Mesenchymal stem cell (in vitro differentiated cells and primary cell): ENCODE data around the gene LPP.

Experiments
- DNase-seq: peaks from one replicate; pipeline ENCODE4 v3.0.0-alpha.2; 2013
- H2AFZ ChIP-seq: one replicate; pipeline ENCODE4 v1.6.1; 2013; ENCODE audit warnings: low read depth, mild to moderate bottlenecking, control low read depth, inconsistent platforms, low read length, moderate library complexity
- H2AK5ac ChIP-seq: 2 replicates; pipeline ENCODE4 v1.6.1; 2013; ENCODE audit warnings: low read length, moderate library complexity, mild to moderate bottlenecking, inconsistent platforms; ENCODE audit not compliant: severe bottlenecking
- H2BK120ac ChIP-seq: one replicate; pipeline ENCODE4 v1.6.1; 2013; ENCODE audit warnings: low read depth, mild to moderate bottlenecking, inconsistent platforms, low read length, moderate library complexity
- H2BK12ac ChIP-seq, 2 experiments: one replicate each; pipeline ENCODE4 v1.6.1; 2013; ENCODE audit warnings: inconsistent platforms in 2 of 2, low read length in 2 of 2, mild to moderate bottlenecking in 2 of 2, moderate library complexity in 2 of 2, control low read depth in 1 of 2
- H2BK15ac ChIP-seq: one replicate; pipeline ENCODE4 v1.6.1; 2013; ENCODE audit warnings: mild to moderate bottlenecking, low read depth, inconsistent platforms; ENCODE audit not compliant: poor library complexity, severe bottlenecking
- H2BK5ac ChIP-seq: 2 replicates; pipeline ENCODE4 v1.6.1; 2013; ENCODE audit warnings: low read depth, mild to moderate bottlenecking, low read length, control low read depth, inconsistent platforms; ENCODE audit not compliant: poor library complexity, severe bottlenecking
- H3K14ac ChIP-seq, 2 experiments: one replicate each; pipeline ENCODE4 v1.6.1; 2013; ENCODE audit warnings: inconsistent platforms in 2 of 2, low read length in 2 of 2, control low read depth in 1 of 2, mild to moderate bottlenecking in 1 of 2, moderate library complexity in 1 of 2
- H3K18ac ChIP-seq, 2 experiments: one replicate each; pipeline ENCODE4 v1.6.1; 2013; ENCODE audit warnings: inconsistent platforms in 2 of 2, low read length in 2 of 2, control low read depth in 1 of 2, low read depth in 1 of 2, mild to moderate bottlenecking in 1 of 2
- H3K23ac ChIP-seq, 2 experiments: one replicate each; pipeline ENCODE4 v1.6.1; 2013; ENCODE audit warnings: inconsistent platforms in 2 of 2, low read length in 2 of 2, mild to moderate bottlenecking in 2 of 2, moderate library complexity in 2 of 2, control low read depth in 1 of 2
- H3K27ac ChIP-seq: 2 replicates; pipeline ENCODE4 v1.5.1; 2013; ENCODE audit warnings: mild to moderate bottlenecking, moderate library complexity, low read length, control low read depth, inconsistent platforms; ENCODE audit not compliant: poor library complexity, severe bottlenecking
- H3K27me3 ChIP-seq, 2 experiments: 2 replicates each; pipeline versions ENCODE4 v1.6.1 to v1.7.0; 2013; ENCODE audit warnings: low read length in 2 of 2, mild to moderate bottlenecking in 2 of 2, moderate library complexity in 2 of 2, control low read depth in 1 of 2, inconsistent platforms in 1 of 2; ENCODE audit not compliant: control insufficient read depth in 1 of 2, insufficient read depth in 1 of 2
- H3K36me3 ChIP-seq, 2 experiments: 2 replicates each; pipeline versions ENCODE4 v1.6.1 to v1.7.0; 2013; ENCODE audit warnings: low read length in 2 of 2, control low read depth in 1 of 2, inconsistent platforms in 1 of 2, low read depth in 1 of 2, mild to moderate bottlenecking in 1 of 2; ENCODE audit not compliant: insufficient read depth in 2 of 2, control insufficient read depth in 1 of 2
- H3K4ac ChIP-seq, 2 experiments: one replicate each; pipeline ENCODE4 v1.6.1; 2013; ENCODE audit warnings: inconsistent platforms in 2 of 2, low read length in 2 of 2, mild to moderate bottlenecking in 2 of 2, moderate library complexity in 2 of 2, control low read depth in 1 of 2, low read depth in 1 of 2
- H3K4me1 ChIP-seq: 2 replicates; pipeline ENCODE4 v1.6.1; 2013; ENCODE audit warnings: low read depth, low read length, control low read depth; ENCODE audit not compliant: control insufficient read depth, insufficient read depth
- H3K4me2 ChIP-seq: 2 replicates; pipeline ENCODE4 v1.6.1; 2013; ENCODE audit warnings: low read length, mild to moderate bottlenecking, inconsistent platforms; ENCODE audit not compliant: poor library complexity, severe bottlenecking
- H3K4me3 ChIP-seq, 2 experiments: 2 replicates each; pipeline versions ENCODE4 v1.5.1 to v1.7.0; 2013; ENCODE audit warnings: low read length in 2 of 2, mild to moderate bottlenecking in 2 of 2, control low read depth in 1 of 2, low read depth in 1 of 2; ENCODE audit not compliant: insufficient read depth in 1 of 2
- H3K79me1 ChIP-seq: replicated peaks from 2 replicates; pipeline ENCODE4 v1.6.1; 2013; ENCODE audit warnings: mild to moderate bottlenecking, control low read depth, low read length, inconsistent platforms; ENCODE audit not compliant: poor library complexity, severe bottlenecking
- H3K9ac ChIP-seq: 2 replicates; pipeline ENCODE4 v1.7.0; 2013; ENCODE audit warnings: mild to moderate bottlenecking, low read length, moderate library complexity
- H3K9me3 ChIP-seq: 2 replicates; pipeline ENCODE4 v1.7.0; 2013; ENCODE audit warnings: mild to moderate bottlenecking, low read length; ENCODE audit not compliant: control insufficient read depth
- H4K8ac ChIP-seq: one replicate; pipeline ENCODE4 v1.6.1; 2013; ENCODE audit warnings: inconsistent platforms, mild to moderate bottlenecking, low read length, moderate library complexity
- H4K91ac ChIP-seq: one replicate; pipeline ENCODE4 v1.6.1; 2013; ENCODE audit warnings: mild to moderate bottlenecking, low read length, inconsistent platforms
- WGBS: methylation state at CpG from one replicate; pipeline ENCODE4 v1.1.7; 2013; ENCODE audit warnings: mixed read lengths; 5-methylcytosine and 5-hydroxymethylcytosine counted together

LPP gene

GRCh38 chr3:188296761-188297612, 143.0 kb downstream of the LPP start:
- H3K4me1 ChIP-seq: peaks cover 7% of the 10 kb centered on the region
- no peaks in the 10 kb centered on the region for H3K36me3 ChIP-seq
- no peak overlapping the region for H3K27ac ChIP-seq
- H2BK15ac ChIP-seq: no peak overlapping the region
- H2AFZ ChIP-seq: no peak overlapping the region
- H3K79me1 ChIP-seq: peaks cover 17% of the 10 kb centered on the region
- no peak overlapping the region for H4K91ac ChIP-seq
- peak overlapping the region; percentile 5 for H3K9ac ChIP-seq
- peak overlapping the region; percentile 7 for H2AK5ac ChIP-seq
- H2BK5ac ChIP-seq: no peak overlapping the region
- peak overlapping the region in 1 of 2 experiments; percentile 47 for H3K4ac ChIP-seq
- DNase-seq: peak; percentile 84
- H3K4me2 ChIP-seq: no peak overlapping the region
- H3K4me3 ChIP-seq: no peak overlapping the region
- H2BK12ac ChIP-seq: peak overlapping the region in 1 of 2 experiments; percentile 17
- H3K14ac ChIP-seq: peak overlapping the region in 1 of 2 experiments; percentile 9
- no peaks in the 10 kb centered on the region for H3K27me3 ChIP-seq
- no peak overlapping the region for H4K8ac ChIP-seq
- no peak overlapping the region for H2BK120ac ChIP-seq
- H3K9me3 ChIP-seq: no peaks in the 10 kb centered on the region
- H3K18ac ChIP-seq: peak overlapping the region; percentile 7 to 64
- WGBS: 87% methylated on average over 4 of the region's 5 CpGs
- H3K23ac ChIP-seq: no peak overlapping the region

DNA sequence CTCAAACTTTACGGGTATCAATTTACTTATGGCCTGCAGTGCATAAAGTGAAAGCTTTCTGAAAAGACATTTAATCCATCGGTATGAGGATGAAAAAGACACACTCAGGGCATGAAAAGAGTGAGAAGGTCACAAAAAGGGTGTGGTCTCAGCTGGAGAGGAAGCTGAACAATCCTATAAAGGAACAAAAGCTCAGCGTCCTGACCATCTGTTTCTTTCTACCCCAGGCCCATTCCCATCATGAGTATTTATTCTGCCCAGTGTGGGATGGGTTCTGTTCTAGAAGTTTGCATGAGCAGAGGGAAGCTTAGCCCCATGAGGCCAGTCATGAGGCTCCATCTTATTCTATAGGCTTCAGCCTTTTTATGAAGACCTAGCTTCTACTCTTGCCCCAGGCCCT, 144.6 kb downstream of the LPP start:
- H3K27ac ChIP-seq: no peak overlapping the region
- DNase-seq: no peak
- H3K23ac ChIP-seq: no peak overlapping the region
- no peak overlapping the region for H2BK120ac ChIP-seq
- peaks cover 7% of the 10 kb centered on the region for H3K4me1 ChIP-seq
- no peak overlapping the region for H2AFZ ChIP-seq
- H4K91ac ChIP-seq: no peak overlapping the region
- H3K79me1 ChIP-seq: peaks cover 24% of the 10 kb centered on the region
- no peak overlapping the region for H3K4me2 ChIP-seq
- H3K27me3 ChIP-seq: no peaks in the 10 kb centered on the region
- no peak overlapping the region for H3K4me3 ChIP-seq
- H2BK12ac ChIP-seq: no peak overlapping the region
- H3K9ac ChIP-seq: no peak overlapping the region
- H3K14ac ChIP-seq: no peak overlapping the region
- H2AK5ac ChIP-seq: peak overlapping the region; percentile 45
- H2BK15ac ChIP-seq: no peak overlapping the region
- peak overlapping the region in 1 of 2 experiments; percentile 28 for H3K18ac ChIP-seq
- peak overlapping the region in 1 of 2 experiments; percentile 56 for H3K4ac ChIP-seq
- WGBS: 80% methylated on average over 2 of the region's 3 CpGs
- H2BK5ac ChIP-seq: no peak overlapping the region
- H4K8ac ChIP-seq: no peak overlapping the region
- H3K36me3 ChIP-seq: no peaks in the 10 kb centered on the region
- no peaks in the 10 kb centered on the region for H3K9me3 ChIP-seq

GRCh38 chr3:188299068-188299467, 145.1 kb downstream of the LPP start:
- peak overlapping the region; percentile 41 for H2AK5ac ChIP-seq
- no peak overlapping the region for H3K14ac ChIP-seq
- H3K9me3 ChIP-seq: no peaks in the 10 kb centered on the region
- no peak overlapping the region for H2BK5ac ChIP-seq
- H3K4ac ChIP-seq: no peak overlapping the region
- H3K27ac ChIP-seq: no peak overlapping the region
- no peak overlapping the region for H3K23ac ChIP-seq
- H3K4me3 ChIP-seq: no peak overlapping the region
- no peak overlapping the region for H3K9ac ChIP-seq
- no peak overlapping the region for H2BK15ac ChIP-seq
- no peaks in the 10 kb centered on the region for H3K27me3 ChIP-seq
- no peak overlapping the region for H2BK120ac ChIP-seq
- H3K79me1 ChIP-seq: peaks cover 24% of the 10 kb centered on the region
- DNase-seq: peak; percentile 83
- H3K4me2 ChIP-seq: no peak overlapping the region
- WGBS: 56% methylated on average over 11 of the region's 11 CpGs
- peaks cover 7% of the 10 kb centered on the region for H3K4me1 ChIP-seq
- no peak overlapping the region for H2AFZ ChIP-seq
- no peaks in the 10 kb centered on the region for H3K36me3 ChIP-seq
- peak overlapping the region in 1 of 2 experiments; percentile 48 for H2BK12ac ChIP-seq
- H3K18ac ChIP-seq: peak overlapping the region in 1 of 2 experiments; percentile 9
- H4K8ac ChIP-seq: no peak overlapping the region
- no peak overlapping the region for H4K91ac ChIP-seq

DNA sequence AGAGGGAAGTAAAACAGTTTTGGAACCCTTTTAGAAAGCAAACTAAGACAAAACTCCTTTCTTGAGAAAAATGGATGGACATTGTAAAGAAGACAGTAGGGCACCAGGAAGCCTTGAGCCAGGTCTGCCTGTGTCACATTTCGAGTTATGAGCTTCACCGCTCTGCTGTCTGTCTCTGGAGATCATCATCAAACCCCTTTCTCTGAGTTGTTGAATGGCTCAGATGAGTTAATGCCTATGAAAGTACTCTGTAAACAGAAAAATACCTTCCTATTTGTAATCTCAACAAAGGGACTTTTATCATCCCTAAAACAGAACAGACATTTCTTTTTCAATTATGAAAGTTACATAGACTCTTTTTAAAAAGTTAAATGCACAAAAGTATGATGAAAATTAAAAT, 145.8 kb downstream of the LPP start:
- Histone ChIP-seq H3K9ac (no peak overlapping the region), H3K9me3 (no peaks in the 10 kb centered on the region), H2BK15ac (no peak overlapping the region), H3K36me3 (no peaks in the 10 kb centered on the region), H3K4me1 (peaks cover 6% of the 10 kb centered on the region), H4K91ac (no peak overlapping the region), H3K18ac (peak overlapping the region in 1 of 2 experiments; percentile 22), H3K14ac (no peak overlapping the region), H2BK12ac (no peak overlapping the region), H3K23ac (no peak overlapping the region), H3K4me2 (no peak overlapping the region), H3K4me3 (no peak overlapping the region), H2AK5ac (no peak overlapping the region), H3K4ac (no peak overlapping the region), H2BK5ac (no peak overlapping the region), H3K27ac (no peak overlapping the region), H3K27me3 (no peaks in the 10 kb centered on the region), H4K8ac (no peak overlapping the region), H3K79me1 (peaks cover 26% of the 10 kb centered on the region), H2BK120ac (no peak overlapping the region), H2AFZ (no peak overlapping the region)
- DNase-seq: peak; percentile 60
- WGBS: 8% methylated on average over 1 of the region's 2 CpGs
